Measurements from ENCODE around the gene ARHGAP28.
"Not testable (repeated sequence)": the region's sequence is repeated elsewhere in the genome, so short reads cannot be mapped to it uniquely, and the experiment has no call there.

Gene ARHGAP28

DNA sequence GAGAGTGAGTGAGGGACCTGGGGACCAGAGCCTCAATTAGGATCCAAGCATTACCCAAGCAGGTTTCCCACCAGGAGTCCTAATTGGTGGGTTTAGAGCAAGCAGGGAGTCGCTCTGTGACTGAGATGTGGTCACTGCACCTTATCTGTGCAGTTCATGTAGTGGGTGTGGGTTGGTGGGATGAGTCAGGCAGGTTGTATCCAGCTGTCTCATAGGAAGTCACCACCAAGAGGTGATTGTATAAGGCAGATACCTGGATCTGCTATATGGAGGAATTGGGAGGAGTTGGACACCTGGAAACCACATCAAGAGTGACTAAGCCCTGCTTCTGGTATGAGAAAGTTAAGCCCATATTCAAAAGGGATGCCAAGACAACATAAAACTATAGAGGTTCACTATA lies 106.8 kb downstream of the ARHGAP28 start:
- TF ChIP-seq, protein P1, sequence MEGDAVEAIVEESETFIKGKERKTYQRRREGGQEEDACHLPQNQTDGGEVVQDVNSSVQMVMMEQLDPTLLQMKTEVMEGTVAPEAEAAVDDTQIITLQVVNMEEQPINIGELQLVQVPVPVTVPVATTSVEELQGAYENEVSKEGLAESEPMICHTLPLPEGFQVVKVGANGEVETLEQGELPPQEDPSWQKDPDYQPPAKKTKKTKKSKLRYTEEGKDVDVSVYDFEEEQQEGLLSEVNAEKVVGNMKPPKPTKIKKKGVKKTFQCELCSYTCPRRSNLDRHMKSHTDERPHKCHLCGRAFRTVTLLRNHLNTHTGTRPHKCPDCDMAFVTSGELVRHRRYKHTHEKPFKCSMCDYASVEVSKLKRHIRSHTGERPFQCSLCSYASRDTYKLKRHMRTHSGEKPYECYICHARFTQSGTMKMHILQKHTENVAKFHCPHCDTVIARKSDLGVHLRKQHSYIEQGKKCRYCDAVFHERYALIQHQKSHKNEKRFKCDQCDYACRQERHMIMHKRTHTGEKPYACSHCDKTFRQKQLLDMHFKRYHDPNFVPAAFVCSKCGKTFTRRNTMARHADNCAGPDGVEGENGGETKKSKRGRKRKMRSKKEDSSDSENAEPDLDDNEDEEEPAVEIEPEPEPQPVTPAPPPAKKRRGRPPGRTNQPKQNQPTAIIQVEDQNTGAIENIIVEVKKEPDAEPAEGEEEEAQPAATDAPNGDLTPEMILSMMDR (IDR thresholded peaks at IDR 0.05; ENCODE audit: extremely low read depth, missing control alignments): no peak
- DNase-seq (ENCODE audit: low spot score): no peak

DNA sequence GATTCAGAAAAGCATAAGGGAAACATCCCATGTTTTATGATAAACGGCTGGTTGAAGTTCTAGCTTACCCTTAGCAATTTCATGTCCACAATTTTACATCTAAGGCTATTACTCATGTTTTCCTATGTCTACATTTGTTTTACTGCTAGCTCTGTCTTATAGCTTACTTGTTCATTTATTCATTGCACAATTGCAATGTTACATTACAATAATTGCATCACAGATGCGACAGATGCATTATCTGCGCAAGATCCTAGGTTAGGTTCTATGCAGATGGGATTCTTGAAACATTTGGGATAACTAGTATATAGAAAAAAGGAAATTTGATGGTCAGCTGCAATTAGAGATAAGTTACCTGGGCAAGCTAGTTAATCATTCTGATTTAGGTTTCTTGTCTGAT lies 108.4 kb downstream of the ARHGAP28 start:
- TF ChIP-seq, protein P1 (IDR thresholded peaks at IDR 0.05; ENCODE audit: extremely low read depth, missing control alignments): no peak
- DNase-seq (ENCODE audit: low spot score): no peak

DNA sequence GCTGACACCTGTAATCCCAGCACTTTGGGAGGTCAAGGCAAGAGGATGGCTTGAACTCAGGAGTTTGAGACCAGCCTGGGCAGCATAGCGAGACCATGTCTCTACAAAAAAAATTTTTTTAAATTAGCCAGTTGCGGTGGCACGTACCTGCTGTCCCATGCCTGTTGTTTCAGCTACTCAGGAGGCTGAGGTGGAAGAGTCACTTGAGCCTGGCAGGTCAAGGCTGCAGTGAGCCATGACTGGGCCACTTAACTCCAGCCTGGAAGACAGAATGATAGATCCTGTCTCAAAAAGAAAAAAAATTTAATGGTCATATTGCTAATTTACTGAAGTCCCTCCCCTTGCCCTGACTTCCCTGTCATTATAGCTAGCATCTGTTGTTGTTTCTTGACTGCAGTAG lies 112.6 kb downstream of the ARHGAP28 start:
- no peak for DNase-seq (ENCODE audit: low spot score)
- TF ChIP-seq, protein P1 (IDR thresholded peaks at IDR 0.05; ENCODE audit: extremely low read depth, missing control alignments): no peak

DNA sequence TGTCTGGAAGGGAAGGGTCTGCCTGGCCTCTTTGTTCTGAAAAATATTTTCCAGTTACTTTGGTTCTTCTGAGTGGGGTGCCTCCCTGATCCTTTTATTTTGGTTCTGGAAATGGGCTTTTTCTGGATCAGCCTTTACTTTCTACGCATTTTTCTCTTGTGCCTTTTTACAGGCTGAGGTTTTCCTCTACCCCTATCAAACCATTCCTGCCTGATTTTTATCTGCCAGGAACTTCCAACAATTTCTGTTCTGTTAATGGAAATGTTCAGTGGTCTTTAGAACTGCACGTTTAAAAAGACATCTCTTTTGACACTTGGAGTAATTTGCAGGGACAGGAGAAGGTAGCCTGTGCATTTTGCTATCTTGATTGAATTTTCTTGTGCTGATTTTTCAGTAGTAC lies 113.8 kb downstream of the ARHGAP28 start:
- no peak for DNase-seq (ENCODE audit: low spot score)
- TF ChIP-seq, protein P1 (IDR thresholded peaks at IDR 0.05; ENCODE audit: extremely low read depth, missing control alignments): no peak

DNA sequence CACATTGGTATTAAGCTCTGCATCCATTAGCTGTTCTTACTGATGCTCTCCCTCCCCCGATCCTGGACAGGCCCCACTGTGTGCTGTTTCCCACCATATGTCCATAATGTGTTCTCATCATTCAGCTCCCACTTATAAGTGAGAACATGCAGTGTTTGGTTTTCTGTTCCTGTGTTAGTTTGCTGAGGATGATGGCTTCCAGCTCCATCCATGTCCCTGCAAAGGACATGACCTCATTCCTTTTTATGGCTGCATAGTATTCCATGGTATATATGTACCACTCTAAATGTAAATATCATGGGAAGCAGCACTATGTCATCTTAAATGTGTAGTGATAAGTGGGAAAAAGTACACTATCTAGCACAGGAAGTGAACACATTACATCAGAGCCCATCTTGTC lies 116.0 kb downstream of the ARHGAP28 start:
- DNase-seq (ENCODE audit: low spot score): not testable (repeated sequence)

DNA sequence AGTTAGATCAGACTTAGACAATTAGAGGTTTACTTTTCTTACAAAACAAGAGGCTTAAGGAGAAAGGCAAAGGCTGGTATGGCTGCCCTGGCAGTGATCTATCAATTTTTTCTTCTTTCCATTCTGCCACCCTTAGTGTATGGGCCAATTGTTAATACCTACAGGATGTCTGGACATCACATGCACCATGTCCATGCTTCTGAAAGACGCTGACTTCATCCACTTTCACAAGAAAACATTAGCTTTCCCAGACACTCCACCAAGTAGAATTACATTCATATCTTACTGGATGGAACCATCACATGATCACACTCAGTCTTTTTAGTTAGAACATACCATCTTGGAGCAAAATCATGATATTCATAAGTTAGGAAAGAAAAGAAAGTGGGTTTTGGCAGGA lies 120.9 kb downstream of the ARHGAP28 start:
- TF ChIP-seq, protein P1 (IDR thresholded peaks at IDR 0.05; ENCODE audit: extremely low read depth, missing control alignments): no peak
- no peak for DNase-seq (ENCODE audit: low spot score)

DNA sequence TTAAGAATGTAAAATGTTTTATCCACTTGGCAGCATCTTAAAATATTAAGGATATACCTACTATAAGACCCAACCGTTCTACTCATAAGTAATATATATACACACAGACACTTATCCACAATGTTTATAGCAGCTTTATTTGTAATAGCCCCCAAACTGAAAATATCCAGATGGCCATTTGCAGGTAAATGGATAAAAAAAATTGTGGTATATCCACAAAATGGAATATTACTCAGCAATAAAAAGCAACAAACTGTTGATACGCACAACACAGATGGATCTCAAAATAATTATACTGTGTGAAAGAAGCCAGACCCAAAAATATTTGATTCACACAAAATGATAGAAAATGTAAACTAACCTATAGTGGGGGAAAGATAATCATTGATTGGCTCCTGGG lies 122.0 kb downstream of the ARHGAP28 start:
- no peak for DNase-seq (ENCODE audit: low spot score)

DNA sequence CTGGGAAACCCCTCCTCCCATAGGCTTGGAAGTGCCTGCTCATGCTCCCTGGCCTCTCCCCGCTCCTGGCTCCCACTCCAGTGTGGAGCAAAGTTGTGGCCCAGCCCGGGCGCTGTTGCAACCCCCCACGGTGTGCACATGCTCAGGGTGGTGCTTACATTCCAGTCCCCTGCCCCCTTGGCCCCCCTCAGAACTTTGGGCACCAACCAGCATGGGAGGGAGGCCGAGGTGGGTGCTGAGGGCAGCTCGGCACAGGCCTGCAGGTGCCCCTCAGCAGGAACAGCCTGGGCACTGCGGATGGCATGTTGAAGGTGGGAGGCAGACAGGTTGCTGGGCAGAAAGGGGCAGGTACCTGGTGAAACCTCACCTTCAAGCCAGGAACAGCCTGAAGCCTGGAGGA lies 125.3 kb downstream of the ARHGAP28 start:
- TF ChIP-seq, protein P1 (IDR thresholded peaks at IDR 0.05; ENCODE audit: extremely low read depth, missing control alignments): no peak

More for the DNA sequence above, 122.0 kb downstream of the ARHGAP28 start:
- TF ChIP-seq, protein P1 (IDR thresholded peaks at IDR 0.05; ENCODE audit: extremely low read depth, missing control alignments): no peak

More for the DNA sequence above, 125.3 kb downstream of the ARHGAP28 start:
- no peak for DNase-seq (ENCODE audit: low spot score)

All from GM20000 (cell line).